Measurements from ENCODE around the gene PLVAP. TPM values are rescaled to one million over a fixed set of nuclear protein-coding genes. Genes with fewer than 3 reads are reported as not detected.

PLVAP gene
- total RNA-seq, 1 experiment from 2014 or later: not detected

DNA sequence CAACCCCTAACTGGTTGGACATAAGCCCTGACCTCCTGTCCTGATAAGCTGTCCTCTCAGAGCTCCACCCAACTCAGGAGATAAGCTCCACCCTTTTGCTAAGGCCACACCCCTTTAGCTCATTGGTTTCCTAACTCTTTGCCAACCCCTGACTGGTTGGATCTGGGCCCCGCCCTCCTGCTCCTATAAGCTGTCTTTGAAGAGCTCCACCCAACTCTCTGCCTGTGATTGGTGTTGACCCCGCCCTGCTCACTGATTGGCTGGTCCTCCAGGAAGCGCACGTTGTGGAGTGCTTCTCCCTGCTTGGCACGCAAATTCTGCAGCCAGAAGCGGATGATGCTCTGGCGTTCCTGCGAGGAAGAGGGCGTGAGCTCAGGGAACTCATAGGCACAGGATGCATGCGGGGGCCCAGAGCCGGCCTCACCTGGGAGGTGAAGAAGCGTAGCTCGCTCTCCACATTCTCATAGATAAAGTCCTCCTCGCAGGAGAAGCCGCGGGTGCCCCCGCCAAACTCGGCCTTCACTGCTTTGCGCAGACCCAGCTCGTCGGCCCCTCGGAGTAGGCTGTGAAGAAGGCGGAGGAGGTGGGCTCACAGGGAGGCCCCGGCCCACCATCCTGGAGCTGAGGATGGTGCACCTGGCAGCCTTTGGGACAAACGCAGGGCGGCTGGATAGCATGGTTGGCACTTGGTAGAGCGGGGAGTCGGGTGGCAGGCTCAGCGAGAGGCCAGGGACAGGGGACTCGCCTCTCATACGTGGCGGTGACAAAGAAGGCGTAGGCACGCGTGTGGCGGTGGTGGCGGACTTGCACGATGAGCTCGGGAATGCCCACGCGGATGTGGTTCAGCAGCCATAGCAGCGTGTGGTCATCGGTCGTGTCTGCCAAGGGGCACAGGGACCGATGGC lies 44.2 kb downstream of the PLVAP start:
- Histone ChIP-seq H3K23me2 (ENCODE audit: insufficient read length, low read depth, low read length, poor library complexity, severe bottlenecking) (peaks cover 18% of the 10 kb centered on the region), H2BK5ac (ENCODE audit: insufficient read length, low read length) (no peak overlapping the region), H3K4me2 (ENCODE audit: insufficient read depth, insufficient read length, low read length) (peak overlapping the region; percentile 74), H3K9ac (ENCODE audit: extremely low read depth, insufficient read length, low read length) (no peak overlapping the region), H2BK20ac (ENCODE audit: low read depth, low read length, poor library complexity, severe bottlenecking) (no peak overlapping the region), H2AFZ (ENCODE audit: low read length) (no peak overlapping the region), H4K5ac (ENCODE audit: insufficient read length, low read depth, low read length) (no peak overlapping the region), H4K20me1 (ENCODE audit: control insufficient read depth, insufficient read depth, insufficient read length) (no peaks in the 10 kb centered on the region), H3K79me1 (ENCODE audit: insufficient read depth, low read depth, low read length, poor library complexity, severe bottlenecking) (no peaks in the 10 kb centered on the region), H2AK5ac (ENCODE audit: insufficient read length, low read length) (no peak overlapping the region), H2BK120ac (ENCODE audit: low read depth, low read length, poor library complexity, severe bottlenecking) (no peak overlapping the region), H4K91ac (ENCODE audit: insufficient read length, low read depth, low read length) (no peak overlapping the region), H3K23ac (ENCODE audit: insufficient read length, low read depth, low read length) (no peak overlapping the region), H3K14ac (ENCODE audit: insufficient read depth, low read length) (no peak overlapping the region), H3K4ac (ENCODE audit: low read depth, low read length) (no peak overlapping the region), H3K4me1 (ENCODE audit: insufficient read depth, low read length) (no peaks in the 10 kb centered on the region), H3T11ph (ENCODE audit: low read length) (no peak overlapping the region), H4K8ac (replicated peaks; ENCODE audit: insufficient read length, low read depth, low read length) (no peak overlapping the region), H2BK15ac (ENCODE audit: low read depth, low read length) (no peak overlapping the region), H3K9me3 (ENCODE audit: control insufficient read depth, low read depth, low read length) (no peaks in the 10 kb centered on the region), H3K18ac (ENCODE audit: insufficient read length, low read depth, low read length) (no peak overlapping the region), H2BK12ac (ENCODE audit: insufficient read length, low read depth, low read length) (no peak overlapping the region), H3K27ac (ENCODE audit: insufficient read length, low read depth, low read length) (no peak overlapping the region), H3K27me3 (ENCODE audit: insufficient read depth, low read length) (no peaks in the 10 kb centered on the region), H3K56ac (ENCODE audit: insufficient read length, low read depth, low read length) (no peak overlapping the region), H3K79me2 (ENCODE audit: insufficient read depth, low read length) (no peaks in the 10 kb centered on the region)
- Mint-ChIP-seq H3K27me3 (ENCODE audit: low read depth) (peaks cover 6% of the 10 kb centered on the region), H3K27ac (peak overlapping the region; percentile 14 to 61 (median 55); a peak in 1 of 7 replicates), H3K4me3 (peak overlapping the region; percentile 37 to 75), H3K4me1 (peaks cover 14 to 30% of the 10 kb centered on the region in 2 experiments), H3K9me3 (no peaks in the 10 kb centered on the region; a peak in 1 of 5 replicates), H3K36me3 (ENCODE audit: insufficient read depth in 1 of 3, low read depth in 3 of 3) (peaks cover 11 to 29% (median 23%) of the 10 kb centered on the region in 3 experiments)
- peak; percentile 92 for DNase-seq
- TF ChIP-seq, protein P1, sequence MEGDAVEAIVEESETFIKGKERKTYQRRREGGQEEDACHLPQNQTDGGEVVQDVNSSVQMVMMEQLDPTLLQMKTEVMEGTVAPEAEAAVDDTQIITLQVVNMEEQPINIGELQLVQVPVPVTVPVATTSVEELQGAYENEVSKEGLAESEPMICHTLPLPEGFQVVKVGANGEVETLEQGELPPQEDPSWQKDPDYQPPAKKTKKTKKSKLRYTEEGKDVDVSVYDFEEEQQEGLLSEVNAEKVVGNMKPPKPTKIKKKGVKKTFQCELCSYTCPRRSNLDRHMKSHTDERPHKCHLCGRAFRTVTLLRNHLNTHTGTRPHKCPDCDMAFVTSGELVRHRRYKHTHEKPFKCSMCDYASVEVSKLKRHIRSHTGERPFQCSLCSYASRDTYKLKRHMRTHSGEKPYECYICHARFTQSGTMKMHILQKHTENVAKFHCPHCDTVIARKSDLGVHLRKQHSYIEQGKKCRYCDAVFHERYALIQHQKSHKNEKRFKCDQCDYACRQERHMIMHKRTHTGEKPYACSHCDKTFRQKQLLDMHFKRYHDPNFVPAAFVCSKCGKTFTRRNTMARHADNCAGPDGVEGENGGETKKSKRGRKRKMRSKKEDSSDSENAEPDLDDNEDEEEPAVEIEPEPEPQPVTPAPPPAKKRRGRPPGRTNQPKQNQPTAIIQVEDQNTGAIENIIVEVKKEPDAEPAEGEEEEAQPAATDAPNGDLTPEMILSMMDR (conservative IDR thresholded peaks at IDR 0.05): no peak
- WGBS (ENCODE audit: extremely low coverage, insufficient read length, low lambda C conversion rate): no CpG with 5 or more reads among the region's 45 CpGs
